COLO668 (cell line): Measurements from ENCODE around the gene TCF25.
A peak's percentile ranks its signal among the peaks of the same experiment; 100 is the strongest.
"Not testable (repeated sequence)": the region's sequence is repeated elsewhere in the genome, so short reads cannot be mapped to it uniquely, and the experiment has no call there.

Source experiments
- DNase-seq: peaks from one replicate; lab custom pipeline; 2025; ENCODE audit not compliant: unreplicated experiment; lab: John Stamatoyannopoulos, UW

The TCF25 gene

DNA sequence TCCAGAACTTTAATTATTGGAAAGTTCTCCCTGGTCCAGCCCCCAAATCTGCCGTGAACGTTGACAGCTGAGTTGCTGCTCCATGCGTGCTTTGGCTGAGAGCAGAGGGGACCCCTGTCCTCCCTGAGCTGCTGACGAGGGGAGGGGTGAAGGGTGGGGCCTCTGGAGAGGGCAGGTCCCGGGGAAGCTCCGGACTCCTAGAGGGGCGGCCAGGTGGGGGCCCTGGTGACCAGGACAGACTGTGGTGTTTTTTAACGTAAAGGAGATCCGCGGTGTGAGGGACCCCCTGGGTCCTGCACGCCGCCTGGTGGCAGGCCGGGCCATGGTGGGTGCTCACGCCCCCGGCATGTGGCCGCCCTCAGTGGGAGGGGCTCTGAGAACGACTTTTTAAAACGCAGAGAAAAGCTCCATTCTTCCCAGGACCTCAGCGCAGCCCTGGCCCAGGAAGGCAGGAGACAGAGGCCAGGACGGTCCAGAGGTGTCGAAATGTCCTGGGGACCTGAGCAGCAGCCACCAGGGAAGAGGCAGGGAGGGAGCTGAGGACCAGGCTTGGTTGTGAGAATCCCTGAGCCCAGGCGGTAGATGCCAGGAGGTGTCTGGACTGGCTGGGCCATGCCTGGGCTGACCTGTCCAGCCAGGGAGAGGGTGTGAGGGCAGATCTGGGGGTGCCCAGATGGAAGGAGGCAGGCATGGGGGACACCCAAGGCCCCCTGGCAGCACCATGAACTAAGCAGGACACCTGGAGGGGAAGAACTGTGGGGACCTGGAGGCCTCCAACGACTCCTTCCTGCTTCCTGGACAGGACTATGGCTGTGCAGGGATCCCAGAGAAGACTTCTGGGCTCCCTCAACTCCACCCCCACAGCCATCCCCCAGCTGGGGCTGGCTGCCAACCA lies 45.3 kb downstream of the TCF25 start, which contains the start of gene MC1R:
Gene MC1R (plus strand): TSS at position 410 of the 895 bp plus-strand sequence. CDS start 397 bp downstream, at position 807.
- DNase-seq = peak; percentile 46

DNA sequence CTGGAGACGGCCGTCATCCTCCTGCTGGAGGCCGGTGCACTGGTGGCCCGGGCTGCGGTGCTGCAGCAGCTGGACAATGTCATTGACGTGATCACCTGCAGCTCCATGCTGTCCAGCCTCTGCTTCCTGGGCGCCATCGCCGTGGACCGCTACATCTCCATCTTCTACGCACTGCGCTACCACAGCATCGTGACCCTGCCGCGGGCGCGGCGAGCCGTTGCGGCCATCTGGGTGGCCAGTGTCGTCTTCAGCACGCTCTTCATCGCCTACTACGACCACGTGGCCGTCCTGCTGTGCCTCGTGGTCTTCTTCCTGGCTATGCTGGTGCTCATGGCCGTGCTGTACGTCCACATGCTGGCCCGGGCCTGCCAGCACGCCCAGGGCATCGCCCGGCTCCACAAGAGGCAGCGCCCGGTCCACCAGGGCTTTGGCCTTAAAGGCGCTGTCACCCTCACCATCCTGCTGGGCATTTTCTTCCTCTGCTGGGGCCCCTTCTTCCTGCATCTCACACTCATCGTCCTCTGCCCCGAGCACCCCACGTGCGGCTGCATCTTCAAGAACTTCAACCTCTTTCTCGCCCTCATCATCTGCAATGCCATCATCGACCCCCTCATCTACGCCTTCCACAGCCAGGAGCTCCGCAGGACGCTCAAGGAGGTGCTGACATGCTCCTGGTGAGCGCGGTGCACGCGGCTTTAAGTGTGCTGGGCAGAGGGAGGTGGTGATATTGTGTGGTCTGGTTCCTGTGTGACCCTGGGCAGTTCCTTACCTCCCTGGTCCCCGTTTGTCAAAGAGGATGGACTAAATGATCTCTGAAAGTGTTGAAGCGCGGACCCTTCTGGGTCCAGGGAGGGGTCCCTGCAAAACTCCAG lies 46.4 kb downstream of the TCF25 start:
- DNase-seq = no peak

DNA sequence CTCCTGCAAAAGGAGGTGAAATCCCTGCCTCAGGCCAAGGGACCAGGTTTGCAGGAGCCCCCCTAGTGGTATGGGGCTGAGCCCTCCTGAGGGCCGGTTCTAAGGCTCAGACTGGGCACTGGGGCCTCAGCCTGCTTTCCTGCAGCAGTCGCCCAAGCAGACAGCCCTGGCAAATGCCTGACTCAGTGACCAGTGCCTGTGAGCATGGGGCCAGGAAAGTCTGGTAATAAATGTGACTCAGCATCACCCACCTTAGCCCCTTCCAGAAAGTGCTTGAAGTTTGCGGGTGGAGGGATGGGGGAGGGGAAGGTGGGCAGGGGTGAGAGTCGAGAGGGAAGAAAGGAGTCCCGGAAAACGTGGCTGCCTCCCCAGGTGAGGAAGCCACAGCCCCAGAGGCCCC lies 47.3 kb downstream of the TCF25 start:
- no peak for DNase-seq

DNA sequence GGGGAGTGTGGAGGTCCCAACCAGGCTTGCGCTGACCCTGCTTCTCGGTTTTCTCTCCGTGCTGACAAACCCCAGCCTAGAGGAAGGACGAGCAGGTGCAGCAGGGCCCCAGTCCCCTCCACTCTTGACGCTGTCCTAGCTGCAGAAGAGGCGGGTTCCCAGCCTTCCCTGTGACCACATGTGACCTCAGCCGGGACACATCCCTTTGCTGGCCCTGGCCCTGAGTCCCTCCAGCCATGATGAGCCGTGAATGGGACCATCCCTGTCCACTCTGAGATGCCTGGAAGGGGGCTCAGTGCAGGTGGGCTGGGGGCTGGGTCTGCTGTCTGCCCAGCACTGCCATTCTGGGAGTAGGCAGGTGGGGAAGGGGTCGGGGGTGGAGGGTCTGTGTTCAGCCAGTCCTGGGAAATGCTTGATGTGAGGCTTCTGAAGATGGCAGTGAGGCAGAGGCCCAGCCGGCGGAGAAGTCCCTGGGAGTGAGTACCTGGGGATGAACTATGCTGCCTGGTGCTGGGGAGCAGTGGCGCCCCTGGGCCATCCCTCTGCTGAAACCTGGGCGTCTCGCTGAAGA lies 47.8 kb downstream of the TCF25 start:
- peak; percentile 59 for DNase-seq

DNA sequence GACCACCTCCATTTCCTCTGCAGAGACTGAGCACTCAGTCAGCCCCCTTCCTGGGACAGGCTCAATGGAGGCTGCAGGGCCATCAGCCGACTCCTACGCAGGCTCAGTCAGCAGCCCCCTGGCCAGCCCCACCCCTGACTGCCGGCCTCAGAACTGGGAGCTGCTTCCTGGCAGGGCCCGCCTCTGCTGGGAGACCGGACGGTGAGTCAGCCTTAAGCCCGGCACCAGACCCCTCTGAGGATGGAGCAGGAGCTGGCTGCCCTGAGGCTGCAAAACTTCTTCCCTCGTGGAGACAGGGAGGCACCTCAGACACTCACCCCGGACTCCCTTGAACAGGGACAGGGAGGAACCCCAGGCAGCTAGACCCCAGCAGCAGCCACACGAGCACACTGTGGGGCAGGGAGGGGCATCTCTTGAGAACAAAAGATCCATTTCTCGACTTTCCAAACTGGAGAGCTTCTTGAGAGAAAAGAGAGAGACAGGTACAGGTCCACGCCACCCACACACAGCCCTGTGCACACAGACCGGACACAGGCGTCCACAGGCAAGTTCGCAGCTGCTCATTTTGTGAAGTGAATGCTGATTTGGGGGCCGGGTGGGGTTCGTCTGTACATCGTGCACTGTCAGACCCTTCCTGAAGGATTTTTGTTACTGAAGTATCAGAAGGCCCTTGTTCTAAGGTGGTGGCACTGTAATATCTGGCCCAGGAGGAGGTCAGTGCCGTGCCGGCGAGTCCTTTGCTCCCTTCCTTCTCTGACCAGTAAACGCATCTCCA lies 48.5 kb downstream of the TCF25 start:
- peak; percentile 75 for DNase-seq

DNA sequence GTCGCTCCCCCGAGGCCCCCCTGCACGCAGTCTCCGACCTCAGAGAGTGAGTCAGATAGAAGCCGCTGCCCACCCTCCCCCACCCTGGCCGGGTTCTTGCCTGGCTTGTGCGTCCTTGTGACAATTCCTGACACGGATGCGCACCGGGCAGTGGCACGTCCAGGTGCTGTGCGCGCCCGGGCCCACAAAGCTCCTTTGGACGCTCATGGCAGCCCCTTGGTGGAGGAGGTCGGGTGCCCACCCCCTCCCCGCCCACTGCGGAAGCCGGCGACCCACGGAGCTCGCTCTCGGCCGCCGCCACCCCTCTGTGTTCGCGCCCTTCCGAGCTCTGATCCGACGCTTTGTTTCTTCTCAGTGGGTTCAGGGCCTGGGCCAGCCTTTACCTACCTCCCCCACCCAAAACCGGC lies 49.1 kb downstream of the TCF25 start:
- DNase-seq = peak; percentile 76

DNA sequence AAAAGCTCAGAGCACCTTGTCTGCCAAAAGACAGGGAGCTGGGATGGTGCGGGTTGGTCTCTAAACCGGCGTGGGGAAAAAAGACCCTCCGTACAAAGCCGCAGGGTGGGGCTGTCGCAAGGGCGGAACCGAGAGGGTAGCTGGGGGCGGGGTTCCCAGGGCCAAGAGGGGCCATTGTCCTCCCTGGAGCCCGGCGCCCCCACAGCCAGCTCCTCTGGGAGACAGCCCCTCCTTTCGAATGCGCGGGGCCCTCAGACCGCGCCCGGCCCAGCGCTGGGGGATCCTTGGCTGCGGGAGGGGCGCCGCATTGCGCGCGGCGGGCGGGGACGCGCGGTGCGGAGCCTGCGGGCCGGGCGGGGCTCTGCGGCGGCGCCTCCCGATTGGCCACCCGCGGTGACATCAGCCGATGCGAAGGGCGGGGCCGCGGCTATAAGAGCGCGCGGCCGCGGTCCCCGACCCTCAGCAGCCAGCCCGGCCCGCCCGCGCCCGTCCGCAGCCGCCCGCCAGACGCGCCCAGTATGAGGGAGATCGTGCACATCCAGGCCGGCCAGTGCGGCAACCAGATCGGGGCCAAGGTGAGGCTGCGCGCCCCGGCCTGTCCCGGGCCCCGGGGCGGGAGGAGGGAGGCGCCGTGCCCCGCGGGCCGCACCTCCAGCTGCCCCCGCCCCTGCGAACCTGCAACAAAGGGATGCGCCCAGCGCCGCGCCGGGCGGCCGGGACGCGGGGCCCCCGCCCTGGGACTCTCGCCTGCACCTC lies 49.7 kb downstream of the TCF25 start, which contains the start of gene TUBB3:
Gene TUBB3 (plus strand): TSS at position 459 of the 756 bp plus-strand sequence. CDS start 60 bp downstream, at position 519.
- peak; percentile 91 for DNase-seq

DNA sequence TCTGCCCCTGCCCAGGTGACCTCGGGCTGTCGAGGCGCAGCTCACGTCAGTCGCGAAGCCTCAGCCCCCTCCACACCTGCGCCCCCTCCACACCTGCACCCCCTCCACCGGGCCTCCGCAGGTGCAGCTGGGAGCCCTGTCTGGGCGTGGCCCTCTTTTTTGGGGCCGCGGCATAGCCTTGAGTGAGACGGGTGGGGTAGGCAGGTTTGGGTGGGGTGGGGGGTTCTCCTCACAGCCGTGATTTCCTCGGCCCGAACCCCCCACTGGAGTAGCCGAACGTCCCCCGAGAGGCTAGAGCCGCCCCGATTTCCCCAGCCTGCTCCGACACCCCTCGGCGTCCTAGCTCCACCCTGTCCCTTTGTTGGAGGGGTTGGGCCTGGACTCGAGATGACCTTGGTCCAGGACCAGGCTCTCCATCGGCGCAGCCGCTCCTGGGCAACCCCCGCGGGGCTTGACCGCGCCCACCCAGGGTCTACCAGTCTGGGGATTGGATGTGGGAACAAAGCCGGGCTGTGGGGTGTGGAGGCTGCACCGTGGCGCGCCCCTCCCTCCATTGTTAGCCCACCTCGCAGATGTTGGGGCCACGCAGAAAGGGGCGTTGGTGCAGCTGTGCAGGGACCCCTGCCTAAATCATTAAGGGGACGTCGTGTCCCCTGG lies 50.4 kb downstream of the TCF25 start:
- peak; percentile 51 for DNase-seq

DNA sequence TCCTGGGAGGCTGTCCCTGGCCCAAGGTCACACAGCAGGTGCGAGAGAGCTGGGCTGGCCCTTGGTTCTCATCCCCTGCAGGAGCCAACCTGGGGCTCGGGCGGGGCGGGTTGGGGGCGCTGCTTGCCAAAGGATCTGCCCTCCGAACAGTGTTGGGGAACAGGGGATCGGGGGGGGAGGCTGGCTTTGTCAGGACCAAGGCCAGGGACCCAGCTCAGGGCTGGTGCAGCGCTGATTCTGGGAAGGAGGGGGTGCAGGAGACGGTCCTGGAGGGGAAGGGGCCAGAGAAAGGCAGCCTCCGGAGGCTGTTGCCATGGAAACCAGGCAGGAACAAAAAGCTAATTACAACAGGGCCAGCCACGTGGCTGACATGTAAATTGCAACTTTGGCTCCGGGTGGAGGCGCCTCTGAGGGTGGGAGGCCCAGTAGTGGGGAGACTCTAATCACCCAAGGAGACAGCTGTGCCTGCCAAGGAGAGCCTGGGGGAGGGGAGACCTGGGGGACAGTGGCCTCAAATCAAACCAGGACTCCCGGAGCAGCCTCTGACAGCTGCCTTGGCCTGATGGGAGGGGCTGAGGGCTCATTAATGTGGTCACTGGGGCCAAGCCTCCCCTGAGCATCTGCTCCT lies 51.0 kb downstream of the TCF25 start:
- DNase-seq = peak; percentile 52

DNA sequence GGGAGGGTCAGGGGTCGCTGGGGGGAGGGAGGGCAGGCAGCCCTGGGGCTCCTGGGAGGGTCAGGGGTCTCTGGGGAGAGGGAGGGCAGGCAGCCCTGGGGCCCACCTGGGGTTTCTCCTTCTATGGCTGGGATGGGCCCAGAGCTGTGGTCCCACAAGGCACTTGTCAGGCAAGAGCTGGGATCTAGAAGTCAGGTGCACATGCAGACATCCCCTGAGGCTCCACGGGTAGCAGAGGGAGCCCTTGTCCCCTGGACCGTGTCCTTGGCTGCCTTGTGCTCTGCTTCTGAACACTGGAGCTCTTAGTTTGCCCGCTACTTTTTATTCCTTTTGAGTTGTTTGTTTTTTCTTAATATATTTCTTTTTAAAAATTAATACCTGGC lies 51.5 kb downstream of the TCF25 start:
- DNase-seq = peak; percentile 50

DNA sequence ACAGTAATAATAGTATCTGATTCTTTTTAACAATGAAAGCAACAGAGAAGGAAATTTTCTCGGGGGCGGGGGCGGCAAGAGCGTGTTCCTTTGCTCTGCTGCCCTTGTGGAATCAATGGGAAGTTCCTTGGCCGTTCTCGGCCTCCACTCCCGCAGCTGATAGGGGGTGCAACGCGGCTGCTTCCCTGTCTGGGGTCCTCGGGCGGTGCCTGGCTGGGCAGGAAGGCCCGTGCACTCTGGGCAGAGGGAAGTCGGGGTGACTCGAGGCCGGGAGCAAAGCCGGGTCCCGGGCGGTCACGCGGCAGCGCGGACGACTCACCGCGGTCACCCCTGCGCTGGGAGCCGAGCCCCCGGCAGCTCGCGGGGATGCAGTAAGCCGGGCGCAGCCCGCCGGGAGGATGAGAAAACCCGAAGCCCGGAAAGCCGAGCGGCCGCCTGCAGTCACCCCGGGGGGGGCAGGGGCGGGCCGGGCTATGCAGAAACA lies 52.2 kb downstream of the TCF25 start:
- DNase-seq = peak; percentile 54

DNA sequence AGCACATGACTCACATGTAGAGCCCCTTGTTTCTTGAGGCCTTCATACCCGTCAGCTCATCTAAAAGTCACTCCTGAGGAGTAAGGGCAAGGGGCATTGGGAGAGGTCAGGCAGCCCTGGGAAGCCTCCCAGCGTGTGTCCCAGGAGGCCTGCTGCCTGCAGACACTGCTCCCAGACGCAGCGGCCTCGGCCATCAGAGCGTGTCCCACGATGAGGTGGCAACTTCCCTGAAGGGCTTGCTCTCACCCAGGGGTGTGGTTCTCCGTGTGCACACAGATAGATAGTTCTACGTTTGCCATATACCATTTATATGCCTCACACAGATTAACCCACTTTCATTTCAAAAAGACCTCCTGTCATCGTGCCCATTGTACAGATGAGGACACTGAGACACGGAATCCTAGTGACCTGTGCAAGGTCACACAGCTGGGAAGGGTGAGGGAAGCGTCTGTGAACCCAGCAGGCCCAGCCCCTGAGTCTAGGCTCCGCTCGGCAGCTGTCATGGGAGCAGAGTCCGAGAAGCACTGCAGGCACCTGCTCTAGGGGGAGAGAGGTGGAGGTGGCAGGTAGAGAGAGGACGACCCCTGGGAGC lies 58.0 kb downstream of the TCF25 start:
- no peak for DNase-seq

DNA sequence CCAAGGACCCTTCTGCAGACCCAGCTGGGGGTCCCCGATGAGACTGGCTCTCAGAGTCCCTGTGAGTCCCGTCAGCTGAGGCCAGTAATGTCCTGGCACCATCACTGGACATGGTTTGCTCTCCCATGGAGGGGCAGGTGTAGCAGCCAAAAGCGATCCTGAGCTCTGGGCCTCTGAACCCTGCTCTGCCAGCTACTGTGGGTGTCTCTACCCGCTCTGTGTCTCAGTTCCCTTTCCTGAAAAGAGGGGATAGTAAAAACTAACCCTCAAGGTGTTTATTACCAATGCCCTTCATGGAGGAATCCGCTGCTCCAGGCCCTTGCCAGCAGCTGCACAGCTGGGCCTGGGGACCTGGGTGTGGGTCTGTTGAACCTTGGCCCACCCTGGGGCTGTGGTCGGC lies 58.6 kb downstream of the TCF25 start:
- DNase-seq = no peak

DNA sequence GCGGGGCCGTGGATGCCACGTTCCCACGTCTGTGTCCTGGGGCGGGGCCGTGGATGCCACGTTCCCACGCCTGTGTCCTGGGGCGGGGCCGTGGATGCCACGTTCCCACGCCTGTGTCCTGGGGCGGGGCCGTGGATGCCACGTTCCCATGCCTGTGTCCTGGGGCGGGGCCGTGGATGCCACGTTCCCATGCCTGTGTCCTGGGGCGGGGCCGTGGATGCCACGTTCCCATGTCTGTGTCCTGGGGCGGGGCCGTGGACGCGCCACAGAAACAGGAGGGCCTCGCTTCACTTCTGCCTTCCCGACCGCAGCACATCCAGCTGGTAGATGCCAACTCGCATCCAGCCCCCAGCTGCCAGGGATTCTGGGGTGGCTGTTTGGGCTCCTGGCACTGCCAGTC lies 60.6 kb downstream of the TCF25 start:
- not testable (repeated sequence) for DNase-seq

DNA sequence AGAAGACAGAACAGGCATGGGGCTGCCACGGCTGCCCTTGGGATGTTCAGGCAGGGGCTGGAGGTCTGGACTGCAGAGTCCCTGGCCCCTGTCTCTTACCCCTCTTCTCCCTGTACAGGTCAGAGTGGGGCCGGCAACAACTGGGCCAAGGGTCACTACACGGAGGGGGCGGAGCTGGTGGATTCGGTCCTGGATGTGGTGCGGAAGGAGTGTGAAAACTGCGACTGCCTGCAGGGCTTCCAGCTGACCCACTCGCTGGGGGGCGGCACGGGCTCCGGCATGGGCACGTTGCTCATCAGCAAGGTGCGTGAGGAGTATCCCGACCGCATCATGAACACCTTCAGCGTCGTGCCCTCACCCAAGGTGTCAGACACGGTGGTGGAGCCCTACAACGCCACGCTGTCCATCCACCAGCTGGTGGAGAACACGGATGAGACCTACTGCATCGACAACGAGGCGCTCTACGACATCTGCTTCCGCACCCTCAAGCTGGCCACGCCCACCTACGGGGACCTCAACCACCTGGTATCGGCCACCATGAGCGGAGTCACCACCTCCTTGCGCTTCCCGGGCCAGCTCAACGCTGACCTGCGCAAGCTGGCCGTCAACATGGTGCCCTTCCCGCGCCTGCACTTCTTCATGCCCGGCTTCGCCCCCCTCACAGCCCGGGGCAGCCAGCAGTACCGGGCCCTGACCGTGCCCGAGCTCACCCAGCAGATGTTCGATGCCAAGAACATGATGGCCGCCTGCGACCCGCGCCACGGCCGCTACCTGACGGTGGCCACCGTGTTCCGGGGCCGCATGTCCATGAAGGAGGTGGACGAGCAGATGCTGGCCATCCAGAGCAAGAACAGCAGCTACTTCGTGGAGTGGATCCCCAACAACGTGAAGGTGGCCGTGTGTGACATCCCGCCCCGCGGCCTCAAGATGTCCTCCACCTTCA lies 61.5 kb downstream of the TCF25 start:
- DNase-seq = no peak

DNA sequence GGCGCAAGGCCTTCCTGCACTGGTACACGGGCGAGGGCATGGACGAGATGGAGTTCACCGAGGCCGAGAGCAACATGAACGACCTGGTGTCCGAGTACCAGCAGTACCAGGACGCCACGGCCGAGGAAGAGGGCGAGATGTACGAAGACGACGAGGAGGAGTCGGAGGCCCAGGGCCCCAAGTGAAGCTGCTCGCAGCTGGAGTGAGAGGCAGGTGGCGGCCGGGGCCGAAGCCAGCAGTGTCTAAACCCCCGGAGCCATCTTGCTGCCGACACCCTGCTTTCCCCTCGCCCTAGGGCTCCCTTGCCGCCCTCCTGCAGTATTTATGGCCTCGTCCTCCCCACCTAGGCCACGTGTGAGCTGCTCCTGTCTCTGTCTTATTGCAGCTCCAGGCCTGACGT lies 62.2 kb downstream of the TCF25 start:
- DNase-seq = not testable (repeated sequence)

DNA sequence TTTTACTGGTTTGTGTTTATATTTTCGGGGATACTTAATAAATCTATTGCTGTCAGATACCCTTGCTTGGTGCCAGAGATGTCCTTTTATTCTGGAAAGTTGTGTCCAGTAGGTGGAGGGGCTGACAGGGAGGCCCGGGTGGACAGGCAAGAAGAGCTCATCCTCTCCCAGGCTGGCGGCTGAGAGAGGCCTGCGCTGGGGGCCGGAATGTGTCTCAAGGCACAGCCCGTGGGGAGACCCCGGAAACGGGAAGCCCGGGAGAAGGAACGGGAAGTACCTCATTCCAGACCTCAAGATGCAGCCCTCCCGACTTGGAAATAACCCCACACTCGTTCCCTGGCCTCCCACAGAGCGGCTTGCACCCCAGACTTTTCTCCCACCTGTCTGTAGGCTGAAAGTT lies 62.6 kb downstream of the TCF25 start:
- no peak for DNase-seq
